NCI-H446 (cell line): ENCODE measurements around the gene UCK2.

Experiments
- DNase-seq, 2 experiments: peaks; one replicate each; lab custom pipeline; 2025; lab: John Stamatoyannopoulos, UW

The UCK2 gene

GRCh38 chr1:165937829-165938228 is 110.4 kb downstream of the UCK2 start:
- DNase-seq = no peak

GRCh38 chr1:165938844-165939243 is 111.4 kb downstream of the UCK2 start:
- no peak for DNase-seq

GRCh38 chr1:165941531-165941930 is 114.1 kb downstream of the UCK2 start:
- DNase-seq = no peak

- DNase-seq = no peak
These were observed 114.6 kb downstream of the UCK2 start for GRCh38 chr1:165942062-165942461.

- no peak for DNase-seq
These were observed 115.6 kb downstream of the UCK2 start for GRCh38 chr1:165942927-165943597.

- no peak for DNase-seq
These were observed 118.5 kb downstream of the UCK2 start for GRCh38 chr1:165945911-165946310.

GRCh38 chr1:165947797-165948455 is 120.5 kb downstream of the UCK2 start:
- no peak for DNase-seq

- no peak for DNase-seq
These were observed 122.1 kb downstream of the UCK2 start for GRCh38 chr1:165949335-165950130.

- DNase-seq = peak in 1 of 2 experiments; percentile 50
These were observed 127.5 kb downstream of the UCK2 start for GRCh38 chr1:165954940-165955339.

GRCh38 chr1:165958306-165958705 is 130.9 kb downstream of the UCK2 start:
- no peak for DNase-seq

- DNase-seq = no peak
These were observed 132.7 kb downstream of the UCK2 start for GRCh38 chr1:165960136-165960535.

- DNase-seq = no peak
These were observed 133.5 kb downstream of the UCK2 start for GRCh38 chr1:165960881-165961280.
